Endothelial cell of umbilical vein (primary cell): ENCODE measurements around the gene COPS6. TPM values are rescaled to one million over a fixed set of nuclear protein-coding genes. Genes with fewer than 3 reads are reported as not detected.

Experiments
- BruUV-seq: library from RNA; stranded (reverse); fragments of 400-500 nt; replicated peaks from 2 replicates; lab custom pipeline; 2021; lab: Mats Ljungman, UMichigan
- CTCF ChIA-PET: fragments of 300-600, 350-600 bp; sonication (Branson Sonifier 250); formaldehyde crosslinking; loops from one replicate; lab custom pipeline; 2021; ENCODE audit warnings: antibody characterized with exemption, inconsistent platforms; lab: Charles Lee
- POLR2A ChIA-PET: fragments of 300-600, 350-600 bp; sonication (Branson Sonifier 250); formaldehyde crosslinking; loops from one replicate; lab custom pipeline; 2021; ENCODE audit warnings: antibody characterized with exemption, inconsistent platforms; lab: Charles Lee
- DNase-seq: peaks from one replicate; pipeline ENCODE4 v3.0.0-alpha.2; 2011; ENCODE audit warnings: low read depth, low spot score
- FAIRE-seq: peaks from 2 replicates; lab custom pipeline; 2011; peaks lifted over from hg19 to GRCh38; lab: Jason Lieb, UNC
- H2AFZ ChIP-seq: 2 replicates; pipeline ENCODE4 v1.6.0; 2012; ENCODE audit warnings: low read depth, low read length, control low read depth, inconsistent platforms
- H3K27ac ChIP-seq: 2 replicates; pipeline ENCODE4 v1.5.1; 2011; ENCODE audit warnings: low read depth, mild to moderate bottlenecking, control low read depth, low read length, moderate library complexity; ENCODE audit not compliant: insufficient read depth
- H3K27me3 ChIP-seq, 2 experiments: 2 replicates each; pipeline versions ENCODE4 v1.6.0 to v1.6.1; 2011; ENCODE audit warnings: low read length in 2 of 2, mixed read lengths in 1 of 2; ENCODE audit not compliant: control insufficient read depth in 2 of 2, insufficient read depth in 2 of 2
- H3K36me3 ChIP-seq, 2 experiments: 2 replicates in 1 of 2; 3 replicates in 1 of 2; pipeline ENCODE4 v1.5.1; 2011; ENCODE audit warnings: low read length in 2 of 2, mild to moderate bottlenecking in 1 of 2, moderate library complexity in 1 of 2; ENCODE audit not compliant: control insufficient read depth in 2 of 2, insufficient read depth in 2 of 2; ENCODE audit errors: extremely low read depth in 1 of 2
- H3K4me1 ChIP-seq: 3 replicates; pipeline ENCODE4 v1.5.1; 2011; ENCODE audit warnings: mild to moderate bottlenecking, low read length; ENCODE audit not compliant: control insufficient read depth, insufficient read depth; ENCODE audit errors: extremely low read depth
- H3K4me2 ChIP-seq: 2 replicates; pipeline ENCODE4 v1.6.1; 2011; ENCODE audit warnings: low read length, control low read depth, mixed read lengths; ENCODE audit not compliant: insufficient read depth
- H3K4me3 ChIP-seq, 3 experiments: fragments of 200-600 bp in 1 of 3; sonication (generic), shearing (Covaris generic) in 1 of 3; replicated peaks in 1 of 3; 2 replicates each; pipeline ENCODE4 v1.5.1; 2011 to 2016; ENCODE audit warnings: control low read depth in 3 of 3, low read length in 3 of 3, mild to moderate bottlenecking in 2 of 3, inconsistent platforms in 1 of 3, low read depth in 1 of 3, moderate library complexity in 1 of 3; ENCODE audit not compliant: insufficient read depth in 1 of 3
- H3K79me2 ChIP-seq: 2 replicates; pipeline ENCODE4 v1.6.0; 2012; ENCODE audit warnings: low read length, inconsistent platforms; ENCODE audit not compliant: control insufficient read depth, insufficient read depth
- H3K9ac ChIP-seq: replicated peaks from 2 replicates; pipeline ENCODE3; 2011; ENCODE audit warnings: low read length, control low read depth; ENCODE audit not compliant: insufficient read depth; ENCODE audit errors: extremely low read depth
- H3K9me1 ChIP-seq: replicated peaks from 3 replicates; pipeline ENCODE4 v1.6.0; 2011; ENCODE audit warnings: mild to moderate bottlenecking, low read length; ENCODE audit not compliant: control insufficient read depth, insufficient read depth; ENCODE audit errors: extremely low read depth
- H3K9me3 ChIP-seq: replicated peaks from 2 replicates; pipeline ENCODE4 v1.5.1; 2012; ENCODE audit warnings: low read length, inconsistent platforms; ENCODE audit not compliant: control insufficient read depth, insufficient read depth
- H4K20me1 ChIP-seq: replicated peaks from 2 replicates; pipeline ENCODE3; 2011; ENCODE audit warnings: mild to moderate bottlenecking, low read length; ENCODE audit not compliant: control insufficient read depth, insufficient read depth; ENCODE audit errors: extremely low read depth
- CTCF ChIP-seq, 2 donors: IDR thresholded peaks; 1 replicate in 1 of 2; 2 replicates in 1 of 2; pipeline ENCODE4 v1.5.1; 2011; ENCODE audit warnings: low read length in 2 of 2, mild to moderate bottlenecking in 2 of 2, moderate library complexity in 2 of 2, control low read depth in 1 of 2, inconsistent platforms in 1 of 2, low read depth in 1 of 2; ENCODE audit not compliant: insufficient read depth in 1 of 2; ENCODE audit errors: extremely low read depth in 1 of 2
- EZH2 ChIP-seq: IDR thresholded peaks from 2 replicates; pipeline ENCODE4 v1.6.1; 2012; ENCODE audit warnings: borderline replicate concordance, low read depth, mild to moderate bottlenecking, moderate library complexity, low read length, inconsistent platforms; ENCODE audit not compliant: severe bottlenecking
- FOS ChIP-seq: IDR thresholded peaks from 2 replicates; pipeline ENCODE4 v1.6.1; 2011; ENCODE audit warnings: mild to moderate bottlenecking, low read length, moderate library complexity, borderline replicate concordance; ENCODE audit not compliant: insufficient read depth
- GATA2 ChIP-seq: IDR thresholded peaks from 2 replicates; pipeline ENCODE4 v1.7.0; 2011; ENCODE audit warnings: low read depth, mild to moderate bottlenecking, moderate library complexity, mixed read lengths, low read length; ENCODE audit not compliant: insufficient read length, insufficient read depth
- JUN ChIP-seq: IDR thresholded peaks from 2 replicates; pipeline ENCODE4 v1.6.1; 2011; ENCODE audit warnings: borderline replicate concordance, low read depth; ENCODE audit not compliant: insufficient read length, insufficient read depth
- MAX ChIP-seq: IDR thresholded peaks from 2 replicates; pipeline ENCODE4 v1.6.1; 2011; ENCODE audit not compliant: insufficient read depth, insufficient read length
- MYC ChIP-seq: IDR thresholded peaks from one replicate; pipeline ENCODE4 v1.6.1; 2011; ENCODE audit warnings: mild to moderate bottlenecking, low read depth, low read length
- POLR2A ChIP-seq: IDR thresholded peaks from 2 replicates; pipeline ENCODE4 v1.6.1; 2012; ENCODE audit warnings: low read depth, mild to moderate bottlenecking, control low read depth, low read length
- POLR2AphosphoS5 ChIP-seq: IDR thresholded peaks from 2 replicates; pipeline ENCODE4 v1.6.1; 2012; ENCODE audit warnings: low read depth, mild to moderate bottlenecking, control low read depth, low read length, moderate library complexity; ENCODE audit not compliant: insufficient read depth
- dilution Hi-C: fragments of 300-500 bp; cut with MboI; formaldehyde crosslinking; loops from one replicate; pipeline ENCODE4 v1.15.0; 2019; ENCODE audit warnings: low sequenced_read_pairs; ENCODE audit not compliant: extremely low pct_ligation_motif_present
- intact Hi-C: fragments of 100-400 bp; cut with micrococcal nuclease; formaldehyde crosslinking; loops from one replicate; pipeline ENCODE4 v1.10.0; 2022
- polyA plus RNA-seq, 4 experiments: library from polyadenylated mRNA; depleted of rRNA in 3 of 4; stranded (reverse) in 3 of 4; unstranded in 1 of 4; fragments of >200 nt; gene quantifications; 2 replicates each; pipeline versions ENCODE4 v1.2.1 to v1.2.3, GENCODE V29; 2011 to 2012; ENCODE audit warnings: missing spikeins in 1 of 4
- total RNA-seq: library from RNA; stranded (reverse); gene quantifications from 2 replicates; pipeline ENCODE4 v1.2.3, GENCODE V29; 2021

The COPS6 gene
- total and polyA plus RNA-seq, 2 donors (not counting 3 experiments of a cell fraction or from before 2014, with no cell fraction given), result 188 to 251 TPM

GRCh38 chr7:100049441-100050291 lies 39.1 kb upstream of the COPS6 start, which contains the start of gene ZSCAN21:
ZSCAN21 (plus strand) TSS chr7:100049774; CDS start chr7:100057007, 7,233 bp downstream.
- Histone ChIP-seq H3K79me2 (no peaks in the 10 kb centered on the region), H3K4me2 (peak within 1 kb of the TSS; percentile 87), H3K9me3 (no peaks in the 10 kb centered on the region), H3K9ac (peak within 1 kb of the TSS; percentile 76), H3K4me1 (peaks cover 3% of the 10 kb centered on the region), H3K4me3 (peak within 1 kb of the TSS; percentile 75 to 87 (median 86)), H2AFZ (peak within 1 kb of the TSS; percentile 82), H3K27me3 (no peaks in the 10 kb centered on the region), H4K20me1 (no peaks in the 10 kb centered on the region), H3K9me1 (no peaks in the 10 kb centered on the region), H3K27ac (peak within 1 kb of the TSS; percentile 70), H3K36me3 (no peaks in the 10 kb centered on the region)
- intact Hi-C loops (loop anchor here (1.0 to 5.0 kb wide), 4 partner anchors 8 to 72 kb away; partner anchors contain the start of genes AZGP1, ZKSCAN1 and ZNF3), dilution Hi-C loops (no loop called here)
- BruUV-seq, result TSS peak; percentile 87
- CTCF ChIA-PET, result interaction anchor here (0.8 to 9.1 kb wide), 7 partner anchors 9 to 136 kb away, joined by 3 to 158 read pairs (median 3); no protein-coding TSS in a partner anchor
- FAIRE-seq (peak; percentile 88), DNase-seq (peak; percentile 81)
- POLR2A ChIA-PET, result interaction anchor here (1.0 to 1.3 kb wide), 3 partner anchors 34 to 56 kb away, joined by 3 to 6 read pairs (median 3); partner anchors contain the start of gene ZKSCAN1
- TF ChIP-seq MAX (no peak), EZH2 (no peak), FOS (no peak), MYC (no peak), GATA2 (no peak), POLR2AphosphoS5 (peak; percentile 92), POLR2A (peak; percentile 85), JUN (no peak), CTCF (IDR thresholded peaks at IDR 0.05; ENCODE audit: extremely low read depth in 1 of 2, insufficient read depth in 1 of 2, low read depth in 1 of 2, low read length in 2 of 2) (peak in 1 of 2 donors; percentile 9)
